HG03457 (cell line): ENCODE results near the gene KLHDC7A.
"Not testable (repeated sequence)": the region's sequence is repeated elsewhere in the genome, so short reads cannot be mapped to it uniquely, and the experiment has no call there.

Experiments used
- ATAC-seq: cut with Tn5 transposase; IDR thresholded peaks from one replicate; pipeline ENCODE4 v1.9.1; 2021; ENCODE audit warnings: moderate number of reproducible peaks; ENCODE audit not compliant: unreplicated experiment

The KLHDC7A gene

GRCh38 chr1:18480315-18481189 lies at the start of gene KLHDC7A:
Gene KLHDC7A (plus strand): TSS chr1:18480930. CDS start chr1:18480982, 52 bp downstream.
- ATAC-seq = no peak

GRCh38 chr1:18434041-18434440 lies 46.7 kb upstream of the KLHDC7A start:
- no peak for ATAC-seq

GRCh38 chr1:18440385-18441226 lies 40.1 kb upstream of the KLHDC7A start:
- no peak for ATAC-seq

GRCh38 chr1:18443587-18444520 lies 36.9 kb upstream of the KLHDC7A start:
- no peak for ATAC-seq

- ATAC-seq = no peak
Measured at GRCh38 chr1:18444563-18444962, 36.2 kb upstream of the KLHDC7A start.

GRCh38 chr1:18446751-18447150 lies 34.0 kb upstream of the KLHDC7A start:
- ATAC-seq = no peak

GRCh38 chr1:18447509-18448220 lies 33.1 kb upstream of the KLHDC7A start:
- ATAC-seq = no peak

- ATAC-seq = no peak
Measured at GRCh38 chr1:18448889-18449288, 31.8 kb upstream of the KLHDC7A start.

- ATAC-seq = no peak
Measured at GRCh38 chr1:18452550-18452949, 28.2 kb upstream of the KLHDC7A start.

GRCh38 chr1:18458133-18459092 lies 22.3 kb upstream of the KLHDC7A start:
- no peak for ATAC-seq

- ATAC-seq = no peak
Measured at GRCh38 chr1:18461656-18462055, 19.1 kb upstream of the KLHDC7A start.

- ATAC-seq = not testable (repeated sequence)
Measured at GRCh38 chr1:18462517-18462916, 18.2 kb upstream of the KLHDC7A start.

- no peak for ATAC-seq
Measured at GRCh38 chr1:18463063-18463462, 17.7 kb upstream of the KLHDC7A start.

GRCh38 chr1:18463984-18464664 lies 16.6 kb upstream of the KLHDC7A start:
- no peak for ATAC-seq

GRCh38 chr1:18464665-18465050 lies 16.1 kb upstream of the KLHDC7A start:
- no peak for ATAC-seq

GRCh38 chr1:18466676-18467075 lies 14.1 kb upstream of the KLHDC7A start:
- ATAC-seq = no peak

GRCh38 chr1:18468570-18468969 lies 12.2 kb upstream of the KLHDC7A start:
- ATAC-seq = no peak

- no peak for ATAC-seq
Measured at GRCh38 chr1:18469514-18469913, 11.2 kb upstream of the KLHDC7A start.
